Testis (tissue), 2 donors: ENCODE data around the gene ULBP3.

Experiments used
- POLR2A ChIP-seq: fragments of 450-650 bp; IDR thresholded peaks from one replicate; pipeline ENCODE4 v1.6.1; 2017; ENCODE audit warnings: antibody characterized with exemption, mild to moderate bottlenecking, moderate library complexity
- TF ChIP-seq, protein P1 (sequence below), 3 experiments: fragments of 450-650 bp in 2 of 3; fragments of 200-600 bp in 1 of 3; sonication (generic) in 1 of 3; IDR thresholded peaks; one replicate each; pipeline ENCODE4 v1.5.1; 2016 to 2019; ENCODE audit warnings: antibody characterized with exemption in 3 of 3, mild to moderate bottlenecking in 2 of 3, moderate library complexity in 1 of 3

DNA sequence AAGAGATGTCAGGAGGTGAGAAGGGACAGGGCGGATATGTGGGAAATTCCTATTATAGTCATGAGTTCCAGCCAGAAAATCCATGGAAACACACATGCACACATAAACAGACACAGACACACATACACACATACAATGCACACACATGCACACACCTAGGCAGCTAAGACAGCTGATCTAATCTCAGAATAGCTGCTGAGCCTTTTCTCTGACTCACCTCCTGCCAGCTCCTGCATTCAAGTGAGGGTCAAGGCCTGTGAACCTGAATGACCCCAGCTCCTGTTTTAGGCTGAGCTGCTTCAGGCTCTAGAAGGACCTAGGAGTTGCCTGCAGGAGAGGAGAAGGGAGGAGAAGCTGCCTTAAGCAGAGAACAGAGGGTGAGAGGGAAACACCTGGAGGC, 22.0 kb downstream of the ULBP3 start:
- TF ChIP-seq, protein P1, sequence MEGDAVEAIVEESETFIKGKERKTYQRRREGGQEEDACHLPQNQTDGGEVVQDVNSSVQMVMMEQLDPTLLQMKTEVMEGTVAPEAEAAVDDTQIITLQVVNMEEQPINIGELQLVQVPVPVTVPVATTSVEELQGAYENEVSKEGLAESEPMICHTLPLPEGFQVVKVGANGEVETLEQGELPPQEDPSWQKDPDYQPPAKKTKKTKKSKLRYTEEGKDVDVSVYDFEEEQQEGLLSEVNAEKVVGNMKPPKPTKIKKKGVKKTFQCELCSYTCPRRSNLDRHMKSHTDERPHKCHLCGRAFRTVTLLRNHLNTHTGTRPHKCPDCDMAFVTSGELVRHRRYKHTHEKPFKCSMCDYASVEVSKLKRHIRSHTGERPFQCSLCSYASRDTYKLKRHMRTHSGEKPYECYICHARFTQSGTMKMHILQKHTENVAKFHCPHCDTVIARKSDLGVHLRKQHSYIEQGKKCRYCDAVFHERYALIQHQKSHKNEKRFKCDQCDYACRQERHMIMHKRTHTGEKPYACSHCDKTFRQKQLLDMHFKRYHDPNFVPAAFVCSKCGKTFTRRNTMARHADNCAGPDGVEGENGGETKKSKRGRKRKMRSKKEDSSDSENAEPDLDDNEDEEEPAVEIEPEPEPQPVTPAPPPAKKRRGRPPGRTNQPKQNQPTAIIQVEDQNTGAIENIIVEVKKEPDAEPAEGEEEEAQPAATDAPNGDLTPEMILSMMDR (IDR thresholded peaks at IDR 0.05) = no peak
- TF ChIP-seq POLR2A = no peak
